DMS79 treated with DMSO at 0.1 percent for 48 hours (cell line): ENCODE data around the gene SH3YL1.
A peak's percentile ranks its signal among the peaks of the same experiment; 100 is the strongest.
"Not testable (repeated sequence)": the region's sequence is repeated elsewhere in the genome, so short reads cannot be mapped to it uniquely, and the experiment has no call there.

Experiments used
- DNase-seq: peaks from one replicate; lab custom pipeline; 2025; lab: John Stamatoyannopoulos, UW

The SH3YL1 gene

GRCh38 chr2:177733-178132 lies 86.1 kb downstream of the SH3YL1 start:
- DNase-seq, result no peak

GRCh38 chr2:176917-177316 lies 86.9 kb downstream of the SH3YL1 start:
- no peak for DNase-seq

- no peak for DNase-seq
Measured at GRCh38 chr2:175880-176820, 87.7 kb downstream of the SH3YL1 start.

- no peak for DNase-seq
Measured at GRCh38 chr2:175161-175786, 88.6 kb downstream of the SH3YL1 start.

GRCh38 chr2:172120-172519 lies 91.7 kb downstream of the SH3YL1 start:
- DNase-seq, result not testable (repeated sequence)

GRCh38 chr2:169741-170140 lies 94.1 kb downstream of the SH3YL1 start:
- peak; percentile 85 for DNase-seq
